Cardiac fibroblast (primary cell): ENCODE results near the gene ZNF639.
A peak's percentile ranks its signal among the peaks of the same experiment; 100 is the strongest.

Experiments used
- DNase-seq, 2 donors: peaks; one replicate each; pipeline versions ENCODE4 v3.0.0 to v3.0.0-alpha.2; 2010; ENCODE audit warnings: low read depth in 2 of 2
- H3K4me3 ChIP-seq, 2 donors: replicated peaks in 1 of 2; 1 replicate in 1 of 2; 2 replicates in 1 of 2; pipeline ENCODE4 v1.5.1; 2011; ENCODE audit warnings: low read depth in 2 of 2, low read length in 2 of 2, mild to moderate bottlenecking in 2 of 2, moderate library complexity in 1 of 2
- CTCF ChIP-seq: IDR thresholded peaks from one replicate; pipeline ENCODE4 v1.5.1; 2011; ENCODE audit warnings: low read depth, mild to moderate bottlenecking, low read length, inconsistent platforms

Gene ZNF639

GRCh38 chr3:179279837-179280236 is 43.0 kb upstream of the ZNF639 start:
- no peak overlapping the region for H3K4me3 ChIP-seq
- TF ChIP-seq CTCF = no peak
- DNase-seq = no peak

GRCh38 chr3:179281825-179282224 is 41.0 kb upstream of the ZNF639 start:
- TF ChIP-seq CTCF = no peak
- H3K4me3 ChIP-seq = no peak overlapping the region
- no peak for DNase-seq

GRCh38 chr3:179286331-179286730 is 36.5 kb upstream of the ZNF639 start:
- DNase-seq = no peak
- no peak for TF ChIP-seq CTCF
- no peak overlapping the region for H3K4me3 ChIP-seq

- DNase-seq = no peak
- H3K4me3 ChIP-seq = no peak overlapping the region
- TF ChIP-seq CTCF = no peak
Observed at GRCh38 chr3:179288845-179289244, 34.0 kb upstream of the ZNF639 start.

- no peak overlapping the region for H3K4me3 ChIP-seq
- DNase-seq = no peak
- no peak for TF ChIP-seq CTCF
Observed at GRCh38 chr3:179289295-179289694, 33.5 kb upstream of the ZNF639 start.

- no peak for TF ChIP-seq CTCF
- peak in 1 of 2 donors; percentile 49 for DNase-seq
- no peak overlapping the region for H3K4me3 ChIP-seq
Observed at GRCh38 chr3:179292450-179292849, 30.4 kb upstream of the ZNF639 start.

- DNase-seq = peak; percentile 40
- H3K4me3 ChIP-seq = no peak overlapping the region
- TF ChIP-seq CTCF = no peak
Observed at GRCh38 chr3:179297971-179298725, 24.7 kb upstream of the ZNF639 start.
